BJ (cell line): ENCODE data around the gene PKN2. TPM values are rescaled to one million over a fixed set of nuclear protein-coding genes. Genes with fewer than 3 reads are reported as not detected.
"Not testable (repeated sequence)": the region's sequence is repeated elsewhere in the genome, so short reads cannot be mapped to it uniquely, and the experiment has no call there.

Experiments used
- CTCF ChIA-PET: fragments of 350-600 bp; formaldehyde crosslinking; extraction: SDS; loops from one replicate; lab custom pipeline; 2021; ENCODE audit warnings: antibody characterized with exemption, inconsistent platforms; lab: Yijun Ruan, JAX
- POLR2A ChIA-PET: fragments of 300-600 bp; sonication (Branson Sonifier 250); formaldehyde crosslinking; extraction: SDS; loops from one replicate; lab custom pipeline; 2021; ENCODE audit warnings: antibody characterized with exemption; lab: Charles Lee
- DNase-seq: peaks from one replicate; pipeline ENCODE4 v3.0.0-alpha.2; 2011; ENCODE audit warnings: low read depth
- H3K27me3 ChIP-seq: 2 replicates; pipeline ENCODE4 v1.6.0; 2011; ENCODE audit warnings: low read length; ENCODE audit not compliant: control insufficient read depth, insufficient read depth
- H3K36me3 ChIP-seq: 2 replicates; pipeline ENCODE4 v1.5.1; 2011; ENCODE audit warnings: low read length; ENCODE audit not compliant: control insufficient read depth, insufficient read depth
- H3K4me3 ChIP-seq: 2 replicates; pipeline ENCODE4 v1.5.1; 2011; ENCODE audit warnings: low read depth, mild to moderate bottlenecking, control low read depth, low read length
- CTCF ChIP-seq: IDR thresholded peaks from 2 replicates; pipeline ENCODE4 v1.5.1; 2011; ENCODE audit warnings: low read depth, mild to moderate bottlenecking, control low read depth, inconsistent platforms, low read length, moderate library complexity; ENCODE audit not compliant: insufficient read depth
- polyA plus RNA-seq: library from polyadenylated mRNA; depleted of rRNA; stranded (reverse); fragments of >200 nt; gene quantifications from 2 replicates; pipeline ENCODE4 v1.2.3, GENCODE V29; 2011

The PKN2 gene
- polyA plus RNA-seq, 1 experiment, result 9.5 TPM

GRCh38 chr1:88698140-88698539 is 14.1 kb downstream of the PKN2 start:
- CTCF ChIA-PET, result no interaction called here
- no peak for DNase-seq
- POLR2A ChIA-PET, result interaction anchor here (1.1 kb wide), 1 partner anchor 14 kb away, joined by 4 read pairs; the partner anchor contains the start of gene PKN2
- no peak overlapping the region for H3K4me3 ChIP-seq
- H3K27me3 ChIP-seq, result no peaks in the 10 kb centered on the region
- H3K36me3 ChIP-seq, result peaks cover 1% of the 10 kb centered on the region; the same call in 1 of the 2 replicates
- no peak for TF ChIP-seq CTCF

- no peak for TF ChIP-seq CTCF
- ChIA-PET CTCF (no interaction called here), POLR2A (no interaction called here)
- H3K36me3 ChIP-seq, result no peaks in the 10 kb centered on the region
- no peaks in the 10 kb centered on the region for H3K27me3 ChIP-seq
- DNase-seq, result no peak
- no peak overlapping the region for H3K4me3 ChIP-seq
Observed at GRCh38 chr1:88698764-88699163, 14.7 kb downstream of the PKN2 start.

GRCh38 chr1:88700425-88701013 is 16.4 kb downstream of the PKN2 start:
- TF ChIP-seq CTCF, result no peak
- H3K4me3 ChIP-seq, result no peak overlapping the region
- CTCF ChIA-PET, result no interaction called here
- H3K36me3 ChIP-seq, result no peaks in the 10 kb centered on the region
- POLR2A ChIA-PET, result no interaction called here
- DNase-seq, result no peak
- H3K27me3 ChIP-seq, result no peaks in the 10 kb centered on the region

GRCh38 chr1:88701275-88701674 is 17.2 kb downstream of the PKN2 start:
- POLR2A ChIA-PET, result no interaction called here

GRCh38 chr1:88701793-88702192 is 17.7 kb downstream of the PKN2 start:
- H3K4me3 ChIP-seq, DNase-seq, H3K27me3 ChIP-seq, POLR2A ChIA-PET, H3K36me3 ChIP-seq: not testable (repeated sequence)
- CTCF ChIA-PET, result interaction anchor here (0.6 to 1.1 kb wide), 2 partner anchors 32 to 98 kb away, joined by 3 read pairs; no protein-coding TSS in a partner anchor

More at GRCh38 chr1:88701275-88701674, 17.2 kb downstream of the PKN2 start:
- Histone ChIP-seq H3K27me3 (no peaks in the 10 kb centered on the region), H3K4me3 (no peak overlapping the region), H3K36me3 (no peaks in the 10 kb centered on the region)
- CTCF ChIA-PET, result interaction anchor here (1.1 kb wide), 1 partner anchor 33 kb away, joined by 3 read pairs; no protein-coding TSS in a partner anchor
- TF ChIP-seq CTCF, result no peak
- DNase-seq, result no peak

GRCh38 chr1:88708011-88708410 is 23.9 kb downstream of the PKN2 start:
- CTCF ChIA-PET, result no interaction called here
- POLR2A ChIA-PET, result no interaction called here
- no peak for TF ChIP-seq CTCF

GRCh38 chr1:88712907-88713306 is 28.8 kb downstream of the PKN2 start:
- DNase-seq, POLR2A ChIA-PET, H3K27me3 ChIP-seq, CTCF ChIA-PET, H3K36me3 ChIP-seq, H3K4me3 ChIP-seq: not testable (repeated sequence)

More at GRCh38 chr1:88708011-88708410, 23.9 kb downstream of the PKN2 start:
- Histone ChIP-seq H3K27me3 (no peaks in the 10 kb centered on the region), H3K36me3 (no peaks in the 10 kb centered on the region; the same call in 1 of the 2 replicates), H3K4me3 (no peak overlapping the region)
- no peak for DNase-seq

- H3K4me3 ChIP-seq, DNase-seq, H3K27me3 ChIP-seq, CTCF ChIA-PET, POLR2A ChIA-PET, H3K36me3 ChIP-seq: not testable (repeated sequence)
Observed at GRCh38 chr1:88716571-88716970, 32.5 kb downstream of the PKN2 start.
